GM12864 (cell line): ENCODE measurements around the gene NAGLU.

ENCODE experiments used
- DNase-seq: peaks from one replicate; pipeline ENCODE4 v3.0.0-alpha.2; 2011; ENCODE audit warnings: low read depth
- H3K4me3 ChIP-seq: 2 replicates; pipeline ENCODE4 v1.5.1; 2011; ENCODE audit warnings: mild to moderate bottlenecking, low read depth, low read length, control low read depth
- CTCF ChIP-seq: IDR thresholded peaks from 2 replicates; pipeline ENCODE4 v1.5.1; 2011; ENCODE audit warnings: low read depth, mild to moderate bottlenecking, moderate library complexity, low read length, control low read depth, inconsistent platforms; ENCODE audit errors: missing control alignments

Gene NAGLU

GRCh38 chr17:42507671-42508070, 28.4 kb upstream of the NAGLU start:
- TF ChIP-seq CTCF: no peak
- no peak overlapping the region for H3K4me3 ChIP-seq
- no peak for DNase-seq

- no peak overlapping the region for H3K4me3 ChIP-seq
- no peak for DNase-seq
- TF ChIP-seq CTCF: no peak
Measured at GRCh38 chr17:42508426-42509165, 27.4 kb upstream of the NAGLU start.

- no peak overlapping the region for H3K4me3 ChIP-seq
- no peak for DNase-seq
- TF ChIP-seq CTCF: no peak
Measured at GRCh38 chr17:42509409-42509808, 26.6 kb upstream of the NAGLU start.

- TF ChIP-seq CTCF: no peak
- no peak for DNase-seq
Measured at GRCh38 chr17:42509841-42510240, 26.2 kb upstream of the NAGLU start.

GRCh38 chr17:42512246-42512645, 23.8 kb upstream of the NAGLU start:
- no peak overlapping the region for H3K4me3 ChIP-seq
- no peak for DNase-seq
- no peak for TF ChIP-seq CTCF

More at GRCh38 chr17:42509841-42510240, 26.2 kb upstream of the NAGLU start:
- H3K4me3 ChIP-seq: no peak overlapping the region

GRCh38 chr17:42512733-42513251, 23.2 kb upstream of the NAGLU start:
- H3K4me3 ChIP-seq: no peak overlapping the region
- DNase-seq: no peak
- TF ChIP-seq CTCF: no peak

- no peak for TF ChIP-seq CTCF
- no peak overlapping the region for H3K4me3 ChIP-seq
- DNase-seq: no peak
Measured at GRCh38 chr17:42513686-42514085, 22.4 kb upstream of the NAGLU start.
